DMS153 treated with DMSO at 0.1 percent for 48 hours (cell line): Measurements from ENCODE around the gene RPTOR.
"Not testable (repeated sequence)": the region's sequence is repeated elsewhere in the genome, so short reads cannot be mapped to it uniquely, and the experiment has no call there.

Experiments
- DNase-seq: peaks from one replicate; lab custom pipeline; 2025; ENCODE audit not compliant: unreplicated experiment; lab: John Stamatoyannopoulos, UW

Gene RPTOR

DNA sequence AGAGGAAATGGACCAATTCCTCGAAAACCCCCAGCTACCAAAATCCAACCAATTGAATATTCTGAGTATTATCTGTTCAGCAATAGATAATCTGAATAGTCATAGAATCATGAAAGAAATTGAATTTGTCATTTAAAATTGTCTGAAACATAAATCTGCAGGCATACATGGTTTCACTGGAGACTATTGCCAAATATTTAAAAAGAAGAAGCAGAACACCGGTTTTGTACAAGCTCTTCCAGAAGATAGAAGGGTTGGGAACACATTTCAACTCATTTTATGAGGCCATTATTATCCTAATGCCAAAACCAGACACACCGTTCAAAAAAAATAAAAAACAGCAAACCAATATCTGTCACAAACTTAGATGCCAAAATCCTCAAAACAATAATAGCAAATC lies 195.5 kb downstream of the RPTOR start:
- DNase-seq = no peak

- DNase-seq = no peak
Measured at GRCh38 chr17:80742091-80742490, 197.5 kb downstream of the RPTOR start.

DNA sequence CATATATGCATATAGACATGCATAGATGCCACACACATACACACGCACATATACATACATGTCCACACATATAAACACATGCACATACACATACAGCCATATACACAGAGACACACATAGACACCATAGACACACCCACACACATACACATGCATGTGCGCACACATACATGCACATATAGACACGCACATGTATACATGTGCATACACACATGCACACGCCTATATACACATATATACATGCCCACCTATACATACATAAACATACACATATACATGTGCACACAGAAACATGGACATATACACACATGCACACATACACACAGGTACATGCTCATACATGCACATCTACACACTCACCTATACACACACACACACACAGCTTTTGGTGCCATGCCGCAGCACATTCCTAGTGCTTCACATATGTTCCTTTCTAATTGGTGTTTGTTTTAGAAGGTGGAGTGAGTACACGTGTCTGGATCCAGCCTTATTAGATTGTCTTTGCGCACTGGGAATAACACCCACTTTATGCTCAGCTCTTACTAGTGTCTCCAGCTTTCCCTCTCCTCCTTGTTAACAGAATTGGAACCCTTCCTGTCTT lies 198.0 kb downstream of the RPTOR start:
- no peak for DNase-seq

- DNase-seq = no peak
Measured at GRCh38 chr17:80743181-80743771, 198.6 kb downstream of the RPTOR start.

GRCh38 chr17:80743973-80744372 lies 199.3 kb downstream of the RPTOR start:
- DNase-seq = not testable (repeated sequence)

DNA sequence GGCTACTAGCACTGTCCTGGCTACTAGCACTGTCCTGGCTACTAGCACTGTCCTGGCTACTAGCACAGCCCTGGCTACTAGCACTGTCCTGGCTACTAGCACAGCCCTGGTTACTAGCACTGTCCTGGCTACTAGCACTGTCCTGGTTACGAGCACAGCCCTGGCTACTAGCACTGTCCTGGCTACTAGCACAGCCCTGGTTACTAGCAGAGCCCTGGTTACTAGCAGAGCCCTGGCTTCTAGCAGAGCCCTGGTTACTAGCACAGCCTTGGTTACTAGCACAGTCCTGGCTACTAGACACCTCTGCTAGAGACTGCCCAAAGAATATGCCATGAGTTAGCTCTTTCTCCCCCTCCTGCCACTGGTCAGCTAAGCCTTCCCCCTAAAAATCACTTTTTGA lies 200.1 kb downstream of the RPTOR start:
- not testable (repeated sequence) for DNase-seq

DNA sequence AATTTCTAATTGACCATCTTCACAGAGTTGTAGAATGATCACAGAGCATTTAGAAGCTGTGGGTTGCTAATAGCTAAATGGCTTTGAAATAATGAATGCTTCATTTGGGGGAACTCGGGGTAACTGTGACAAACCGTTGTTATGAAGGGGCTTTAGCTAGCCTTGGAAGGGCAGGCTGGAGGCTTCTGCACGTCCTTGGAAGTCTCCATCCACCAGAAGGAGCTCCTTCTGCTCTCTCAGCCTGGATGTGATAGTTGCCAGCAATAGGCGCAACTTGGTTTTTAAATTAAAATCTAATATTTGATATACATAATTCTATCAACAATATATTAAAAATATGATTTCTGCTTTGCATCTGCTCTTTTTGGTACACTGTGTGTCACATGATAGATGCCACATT lies 200.5 kb downstream of the RPTOR start:
- DNase-seq = no peak

GRCh38 chr17:80746262-80746935 lies 201.8 kb downstream of the RPTOR start:
- DNase-seq = no peak

GRCh38 chr17:80747469-80747868 lies 202.8 kb downstream of the RPTOR start:
- no peak for DNase-seq

- DNase-seq = no peak
Measured at GRCh38 chr17:80749611-80750010, 205.0 kb downstream of the RPTOR start.

DNA sequence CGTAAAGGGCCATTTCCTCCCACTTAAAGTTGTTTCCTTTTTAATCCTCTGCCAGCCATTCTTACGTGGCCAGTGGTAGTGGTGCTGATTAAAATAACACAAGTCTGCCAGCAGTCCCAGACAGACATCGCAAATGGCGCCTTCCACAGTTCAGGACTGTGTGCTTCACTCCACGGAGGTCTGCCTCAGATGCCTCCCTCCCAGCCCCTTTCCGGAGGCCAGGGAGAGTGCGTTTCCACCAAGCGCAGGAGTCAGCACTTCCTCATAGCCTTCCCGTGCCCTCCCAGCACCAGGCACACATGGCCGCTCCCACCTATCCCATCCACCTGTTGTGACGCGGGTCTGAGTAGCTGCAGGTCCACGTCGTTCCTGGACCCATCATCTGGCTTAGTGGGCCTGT lies 205.6 kb downstream of the RPTOR start:
- no peak for DNase-seq

- no peak for DNase-seq
Measured at GRCh38 chr17:80751070-80751945, 206.7 kb downstream of the RPTOR start.

GRCh38 chr17:80751946-80752581 lies 207.4 kb downstream of the RPTOR start:
- DNase-seq = no peak

- DNase-seq = no peak
Measured at GRCh38 chr17:80753685-80754345, 209.2 kb downstream of the RPTOR start.

- no peak for DNase-seq
Measured at GRCh38 chr17:80754846-80755245, 210.2 kb downstream of the RPTOR start.

DNA sequence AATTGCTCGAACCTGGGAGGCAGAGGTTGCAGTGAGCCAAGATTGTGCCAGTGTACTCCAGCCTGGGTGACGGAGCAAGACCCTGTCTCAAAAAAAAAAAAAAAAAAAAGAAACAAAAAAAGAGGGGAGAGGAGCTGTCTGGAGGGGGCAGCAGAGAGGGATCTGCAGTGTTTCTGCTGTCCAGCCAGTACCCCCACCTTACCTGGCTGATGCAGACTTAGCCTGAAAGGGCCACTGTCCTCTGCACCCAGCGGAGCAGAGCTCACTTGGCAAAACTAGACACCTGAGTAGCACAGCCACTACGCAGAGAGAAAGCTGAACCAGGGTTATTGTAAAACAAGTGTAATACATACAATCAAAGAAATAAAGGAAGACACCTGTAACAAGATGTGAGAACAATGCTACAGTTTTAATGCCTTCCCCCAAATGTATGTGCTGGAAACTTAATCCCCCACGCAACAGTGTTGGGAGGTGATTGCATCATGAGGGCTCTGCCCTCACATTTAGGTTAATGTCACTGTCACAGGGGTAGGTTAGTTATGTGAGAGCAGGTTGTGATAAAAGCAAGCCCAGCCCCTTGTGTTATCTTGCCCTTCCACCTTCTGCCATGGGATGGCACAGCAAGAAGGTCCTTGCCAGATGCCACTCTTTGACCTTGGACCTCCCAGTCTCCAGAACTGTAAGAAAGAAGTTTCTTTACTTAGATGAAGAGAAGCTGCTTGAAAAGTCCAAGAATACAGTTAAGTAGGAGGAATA lies 211.2 kb downstream of the RPTOR start:
- DNase-seq = no peak

DNA sequence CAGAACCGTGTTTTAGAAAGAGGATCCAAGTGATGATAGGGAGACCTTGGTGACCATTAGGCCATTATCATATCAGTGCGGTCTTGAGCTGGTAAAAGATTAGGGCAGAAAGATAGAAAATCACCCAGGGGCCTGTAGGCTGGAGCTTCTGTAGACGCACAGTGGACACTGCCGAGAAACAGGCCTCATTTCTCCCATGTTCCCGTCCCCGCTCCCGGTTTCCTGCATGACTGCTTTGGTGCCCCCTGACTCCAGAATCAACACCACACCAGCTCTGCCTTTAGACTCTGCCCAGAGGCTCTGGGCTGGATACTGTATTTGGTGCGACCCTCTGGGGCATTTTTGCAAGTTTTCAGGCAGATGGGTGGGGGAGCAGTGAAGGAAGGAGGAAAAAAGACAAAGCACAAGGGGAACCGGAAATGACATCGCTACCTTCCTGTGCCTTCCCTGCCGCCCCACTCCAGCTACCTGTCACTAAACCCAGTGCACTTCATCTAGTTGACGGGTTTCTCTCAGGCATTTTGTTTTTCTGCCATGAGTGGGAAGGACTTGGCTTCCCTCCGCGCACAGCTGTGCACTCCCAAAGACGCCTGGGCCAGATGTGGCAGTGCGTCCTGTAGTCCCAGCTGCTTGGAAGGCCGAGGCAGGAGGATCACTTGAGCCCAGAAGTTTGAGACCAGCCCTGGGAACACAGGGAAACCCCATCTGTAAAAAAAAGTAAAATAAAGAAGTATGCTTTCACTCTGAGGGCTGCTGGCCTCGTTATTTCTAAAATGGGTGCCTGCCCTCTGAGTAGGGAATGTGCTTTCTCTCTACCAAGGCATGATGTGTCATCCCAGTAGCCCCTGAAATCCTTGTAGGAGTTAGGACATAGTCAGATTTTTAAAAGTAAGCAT lies 214.1 kb downstream of the RPTOR start:
- DNase-seq = no peak

GRCh38 chr17:80759377-80759673 lies 214.7 kb downstream of the RPTOR start:
- no peak for DNase-seq

- peak; percentile 94 for DNase-seq
Measured at GRCh38 chr17:80760511-80760911, 215.9 kb downstream of the RPTOR start.
